Uterus (tissue), 2 donors: ENCODE results near the gene TEX2.

Experiments
- POLR2A ChIP-seq, 2 donors: fragments of 450-650 bp; IDR thresholded peaks; one replicate each; pipeline ENCODE4 v1.6.1; 2016; ENCODE audit warnings: antibody characterized with exemption in 2 of 2, mild to moderate bottlenecking in 1 of 2, moderate library complexity in 1 of 2
- TF ChIP-seq, protein P1 (sequence below), 4 experiments: fragments of 200-600 bp in 2 of 4; fragments of 450-650 bp in 2 of 4; sonication (generic) in 2 of 4; IDR thresholded peaks; one replicate each; pipeline ENCODE4 v1.5.1; 2016 to 2019; ENCODE audit warnings: antibody characterized with exemption in 4 of 4, mild to moderate bottlenecking in 2 of 4, moderate library complexity in 1 of 4

- TF ChIP-seq, protein P1, sequence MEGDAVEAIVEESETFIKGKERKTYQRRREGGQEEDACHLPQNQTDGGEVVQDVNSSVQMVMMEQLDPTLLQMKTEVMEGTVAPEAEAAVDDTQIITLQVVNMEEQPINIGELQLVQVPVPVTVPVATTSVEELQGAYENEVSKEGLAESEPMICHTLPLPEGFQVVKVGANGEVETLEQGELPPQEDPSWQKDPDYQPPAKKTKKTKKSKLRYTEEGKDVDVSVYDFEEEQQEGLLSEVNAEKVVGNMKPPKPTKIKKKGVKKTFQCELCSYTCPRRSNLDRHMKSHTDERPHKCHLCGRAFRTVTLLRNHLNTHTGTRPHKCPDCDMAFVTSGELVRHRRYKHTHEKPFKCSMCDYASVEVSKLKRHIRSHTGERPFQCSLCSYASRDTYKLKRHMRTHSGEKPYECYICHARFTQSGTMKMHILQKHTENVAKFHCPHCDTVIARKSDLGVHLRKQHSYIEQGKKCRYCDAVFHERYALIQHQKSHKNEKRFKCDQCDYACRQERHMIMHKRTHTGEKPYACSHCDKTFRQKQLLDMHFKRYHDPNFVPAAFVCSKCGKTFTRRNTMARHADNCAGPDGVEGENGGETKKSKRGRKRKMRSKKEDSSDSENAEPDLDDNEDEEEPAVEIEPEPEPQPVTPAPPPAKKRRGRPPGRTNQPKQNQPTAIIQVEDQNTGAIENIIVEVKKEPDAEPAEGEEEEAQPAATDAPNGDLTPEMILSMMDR (IDR thresholded peaks at IDR 0.05): no peak
- TF ChIP-seq POLR2A (IDR thresholded peaks at IDR 0.05): no peak
Observed at GRCh38 chr17:64260886-64261285, 2.2 kb downstream of the TEX2 start.
